Measurements from ENCODE around the gene HLCS.
A peak's percentile ranks its signal among the peaks of the same experiment; 100 is the strongest.

HLCS gene

DNA sequence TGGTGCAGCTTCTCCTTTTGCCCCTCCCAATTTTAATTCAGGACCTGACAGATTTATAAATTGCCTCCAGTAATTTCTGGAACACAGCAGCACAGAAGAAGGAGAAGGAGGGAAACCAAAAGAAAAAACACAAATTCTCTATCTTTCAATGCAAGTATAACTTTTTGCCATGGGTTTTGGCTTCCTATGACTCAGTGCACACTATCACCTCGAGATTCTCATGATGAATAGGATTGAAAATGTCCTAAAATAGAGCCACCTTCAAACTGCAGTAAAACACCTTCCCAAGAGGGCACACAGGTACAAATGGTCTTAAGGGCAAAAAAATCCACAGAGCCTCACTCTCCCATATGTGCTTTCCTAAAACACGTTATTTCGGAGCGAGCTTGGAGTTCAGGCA is 113.6 kb downstream of the HLCS start:
- H4K20me1 ChIP-seq (ENCODE audit: insufficient read depth, low read length): no peaks in the 10 kb centered on the region
- no peak overlapping the region for H3K9ac ChIP-seq (ENCODE audit: low read length)
- H2AFZ ChIP-seq (ENCODE audit: low read depth, low read length): no peak overlapping the region
- peak overlapping the region; percentile 12; the same call in 1 of the 2 replicates for H3K4me2 ChIP-seq (ENCODE audit: low read length)
- no peaks in the 10 kb centered on the region for H3K79me2 ChIP-seq (ENCODE audit: low read length)
- no peaks in the 10 kb centered on the region for H3K27me3 ChIP-seq (ENCODE audit: low read depth, low read length)
- no peaks in the 10 kb centered on the region for H3K36me3 ChIP-seq (replicated peaks; ENCODE audit: low read depth, low read length)
- H3K9me3 ChIP-seq (ENCODE audit: insufficient read depth, low read length): no peaks in the 10 kb centered on the region
- no peak overlapping the region for H3K27ac ChIP-seq (ENCODE audit: low read length)
- peaks cover 28% of the 10 kb centered on the region for H3K4me1 ChIP-seq (ENCODE audit: low read length)
- TF ChIP-seq EZH2phosphoT487 (IDR thresholded peaks at IDR 0.05; ENCODE audit: low read depth): no peak
- TF ChIP-seq, protein P1, sequence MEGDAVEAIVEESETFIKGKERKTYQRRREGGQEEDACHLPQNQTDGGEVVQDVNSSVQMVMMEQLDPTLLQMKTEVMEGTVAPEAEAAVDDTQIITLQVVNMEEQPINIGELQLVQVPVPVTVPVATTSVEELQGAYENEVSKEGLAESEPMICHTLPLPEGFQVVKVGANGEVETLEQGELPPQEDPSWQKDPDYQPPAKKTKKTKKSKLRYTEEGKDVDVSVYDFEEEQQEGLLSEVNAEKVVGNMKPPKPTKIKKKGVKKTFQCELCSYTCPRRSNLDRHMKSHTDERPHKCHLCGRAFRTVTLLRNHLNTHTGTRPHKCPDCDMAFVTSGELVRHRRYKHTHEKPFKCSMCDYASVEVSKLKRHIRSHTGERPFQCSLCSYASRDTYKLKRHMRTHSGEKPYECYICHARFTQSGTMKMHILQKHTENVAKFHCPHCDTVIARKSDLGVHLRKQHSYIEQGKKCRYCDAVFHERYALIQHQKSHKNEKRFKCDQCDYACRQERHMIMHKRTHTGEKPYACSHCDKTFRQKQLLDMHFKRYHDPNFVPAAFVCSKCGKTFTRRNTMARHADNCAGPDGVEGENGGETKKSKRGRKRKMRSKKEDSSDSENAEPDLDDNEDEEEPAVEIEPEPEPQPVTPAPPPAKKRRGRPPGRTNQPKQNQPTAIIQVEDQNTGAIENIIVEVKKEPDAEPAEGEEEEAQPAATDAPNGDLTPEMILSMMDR (IDR thresholded peaks at IDR 0.05; ENCODE audit: low read depth, low read length): no peak
- H3K4me3 ChIP-seq (ENCODE audit: low read length): no peak overlapping the region

DNA sequence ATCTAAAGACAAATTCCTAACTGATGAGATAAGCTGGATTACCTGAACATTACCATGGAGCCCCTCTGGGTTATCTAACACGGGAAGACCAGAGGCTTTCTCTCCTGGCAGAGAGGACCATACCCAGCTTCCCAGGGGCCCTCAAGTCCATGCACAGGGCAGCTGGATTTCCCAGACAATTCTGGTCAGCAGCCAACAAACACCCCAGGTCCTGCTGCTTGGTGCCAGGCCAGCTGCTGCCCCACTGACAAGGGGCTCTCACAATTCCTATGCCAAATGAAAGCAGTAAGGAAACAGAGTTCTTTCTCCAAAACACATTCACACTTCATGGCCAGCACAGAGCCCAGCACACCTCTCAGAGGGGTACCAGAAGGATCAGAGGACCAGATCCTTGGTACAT is 114.2 kb downstream of the HLCS start:
- no peak for TF ChIP-seq EZH2phosphoT487 (IDR thresholded peaks at IDR 0.05; ENCODE audit: low read depth)
- TF ChIP-seq, protein P1 (IDR thresholded peaks at IDR 0.05; ENCODE audit: low read depth, low read length): no peak
- no peaks in the 10 kb centered on the region for H3K9me3 ChIP-seq (ENCODE audit: insufficient read depth, low read length)

DNA sequence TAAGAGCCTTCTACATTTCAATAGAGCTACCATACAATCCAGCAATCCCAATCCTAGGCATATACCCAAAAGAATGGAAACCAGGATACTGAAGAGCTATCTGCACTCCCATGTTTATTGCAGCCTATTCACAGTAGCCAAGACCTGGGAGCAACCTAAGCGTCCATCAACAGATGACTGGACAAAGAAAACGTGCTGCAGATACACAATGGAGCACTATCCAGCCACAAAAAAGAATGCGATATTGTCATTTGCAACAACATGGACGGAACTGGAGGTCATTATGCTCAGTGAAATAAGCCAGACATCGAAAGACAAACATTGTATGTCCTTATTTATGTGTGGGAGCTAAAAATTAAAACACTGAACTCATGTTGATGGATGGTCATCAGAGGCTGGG is 115.3 kb downstream of the HLCS start:
- Histone ChIP-seq H3K4me1 (ENCODE audit: low read length) (peaks cover 17% of the 10 kb centered on the region), H3K4me2 (ENCODE audit: low read length) (no peak overlapping the region), H3K79me2 (ENCODE audit: low read length) (no peaks in the 10 kb centered on the region), H2AFZ (ENCODE audit: low read depth, low read length) (no peak overlapping the region), H3K9me3 (ENCODE audit: insufficient read depth, low read length) (no peaks in the 10 kb centered on the region), H3K27ac (ENCODE audit: low read length) (no peak overlapping the region), H3K9ac (ENCODE audit: low read length) (no peak overlapping the region), H3K36me3 (replicated peaks; ENCODE audit: low read depth, low read length) (no peaks in the 10 kb centered on the region), H3K27me3 (ENCODE audit: low read depth, low read length) (no peaks in the 10 kb centered on the region), H4K20me1 (ENCODE audit: insufficient read depth, low read length) (no peaks in the 10 kb centered on the region), H3K4me3 (ENCODE audit: low read length) (no peak overlapping the region)
- TF ChIP-seq EZH2phosphoT487 (IDR thresholded peaks at IDR 0.05; ENCODE audit: low read depth): no peak
- TF ChIP-seq, protein P1 (IDR thresholded peaks at IDR 0.05; ENCODE audit: low read depth, low read length): no peak

More for the DNA sequence above, 114.2 kb downstream of the HLCS start:
- no peak overlapping the region for H3K27ac ChIP-seq (ENCODE audit: low read length)
- no peaks in the 10 kb centered on the region for H3K79me2 ChIP-seq (ENCODE audit: low read length)
- no peak overlapping the region for H3K9ac ChIP-seq (ENCODE audit: low read length)
- H3K27me3 ChIP-seq (ENCODE audit: low read depth, low read length): no peaks in the 10 kb centered on the region
- peaks cover 28% of the 10 kb centered on the region for H3K4me1 ChIP-seq (ENCODE audit: low read length)
- no peak overlapping the region for H3K4me3 ChIP-seq (ENCODE audit: low read length)
- H4K20me1 ChIP-seq (ENCODE audit: insufficient read depth, low read length): no peaks in the 10 kb centered on the region
- H3K4me2 ChIP-seq (ENCODE audit: low read length): peak overlapping the region; percentile 12; the same call in 1 of the 2 replicates
- no peaks in the 10 kb centered on the region for H3K36me3 ChIP-seq (replicated peaks; ENCODE audit: low read depth, low read length)
- H2AFZ ChIP-seq (ENCODE audit: low read depth, low read length): no peak overlapping the region

DNA sequence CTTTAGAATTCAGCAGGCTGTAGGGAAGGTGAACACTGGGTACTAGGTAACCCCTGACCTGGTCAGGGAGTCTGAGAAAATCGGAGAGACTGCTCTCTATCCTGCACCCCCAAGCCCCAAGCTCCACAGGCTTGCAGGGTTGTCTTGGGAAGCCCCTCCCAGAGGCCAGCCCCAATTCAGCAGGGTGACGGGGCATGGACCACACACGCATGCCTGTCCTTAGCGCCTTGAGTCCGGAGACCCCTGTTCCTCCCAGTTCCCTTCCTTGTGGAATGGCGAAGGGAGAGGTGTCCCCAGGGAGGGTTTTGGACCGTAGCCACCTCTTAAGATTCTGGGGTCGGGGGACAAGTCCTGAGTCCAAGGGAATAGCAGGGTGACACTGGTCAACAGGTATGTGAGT is 116.1 kb downstream of the HLCS start:
- H3K36me3 ChIP-seq (replicated peaks; ENCODE audit: low read depth, low read length): no peaks in the 10 kb centered on the region
- no peaks in the 10 kb centered on the region for H3K79me2 ChIP-seq (ENCODE audit: low read length)
- H3K4me2 ChIP-seq (ENCODE audit: low read length): no peak overlapping the region
- H3K27me3 ChIP-seq (ENCODE audit: low read depth, low read length): no peaks in the 10 kb centered on the region
- H3K4me3 ChIP-seq (ENCODE audit: low read length): no peak overlapping the region
- no peaks in the 10 kb centered on the region for H4K20me1 ChIP-seq (ENCODE audit: insufficient read depth, low read length)
- TF ChIP-seq EZH2phosphoT487 (IDR thresholded peaks at IDR 0.05; ENCODE audit: low read depth): no peak
- no peak overlapping the region for H2AFZ ChIP-seq (ENCODE audit: low read depth, low read length)
- H3K4me1 ChIP-seq (ENCODE audit: low read length): peaks cover 15% of the 10 kb centered on the region
- H3K9me3 ChIP-seq (ENCODE audit: insufficient read depth, low read length): no peaks in the 10 kb centered on the region
- H3K9ac ChIP-seq (ENCODE audit: low read length): no peak overlapping the region
- H3K27ac ChIP-seq (ENCODE audit: low read length): no peak overlapping the region

Measured in OCI-LY3 (cell line).